ENCODE measurements around the gene CRACDL.

DNA sequence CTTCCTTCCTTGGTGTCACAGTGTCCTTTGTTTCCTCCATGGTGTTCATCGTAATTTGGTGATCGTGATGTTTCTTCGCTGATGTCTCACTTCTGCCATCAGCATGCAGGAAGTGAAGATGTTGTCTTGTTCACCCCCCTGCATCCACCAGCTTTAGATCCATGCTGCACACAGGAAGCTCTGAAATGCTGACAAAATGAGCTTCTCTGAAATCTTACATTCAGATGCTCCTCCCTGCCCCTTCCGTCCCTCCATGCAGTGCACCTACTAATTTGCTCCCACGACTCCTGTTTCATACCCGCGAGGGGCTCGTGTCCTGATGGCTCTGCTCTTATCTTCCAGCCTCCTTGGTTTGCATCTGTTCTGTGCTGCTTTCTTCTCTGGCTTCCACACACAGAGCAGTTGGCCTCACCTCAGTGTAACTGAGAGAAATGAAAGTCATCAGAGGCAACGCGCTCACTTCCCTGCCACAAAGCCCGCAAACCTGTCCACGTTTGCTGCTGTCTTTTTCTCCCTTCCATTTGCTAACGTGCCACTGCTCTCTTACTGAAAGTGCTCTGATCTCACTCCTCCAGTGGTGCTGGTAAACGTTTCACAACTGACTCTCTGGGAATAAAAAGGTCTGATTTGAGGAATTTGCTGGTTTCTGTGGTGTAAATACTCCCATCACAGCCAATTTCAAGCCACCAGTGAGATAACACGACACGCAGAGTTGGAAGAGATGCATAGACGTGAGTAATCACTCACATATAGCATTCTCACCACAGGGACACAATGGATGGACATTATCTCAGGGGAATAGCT is 164.1 kb downstream of the CRACDL start:
- TF ChIP-seq, protein P1, sequence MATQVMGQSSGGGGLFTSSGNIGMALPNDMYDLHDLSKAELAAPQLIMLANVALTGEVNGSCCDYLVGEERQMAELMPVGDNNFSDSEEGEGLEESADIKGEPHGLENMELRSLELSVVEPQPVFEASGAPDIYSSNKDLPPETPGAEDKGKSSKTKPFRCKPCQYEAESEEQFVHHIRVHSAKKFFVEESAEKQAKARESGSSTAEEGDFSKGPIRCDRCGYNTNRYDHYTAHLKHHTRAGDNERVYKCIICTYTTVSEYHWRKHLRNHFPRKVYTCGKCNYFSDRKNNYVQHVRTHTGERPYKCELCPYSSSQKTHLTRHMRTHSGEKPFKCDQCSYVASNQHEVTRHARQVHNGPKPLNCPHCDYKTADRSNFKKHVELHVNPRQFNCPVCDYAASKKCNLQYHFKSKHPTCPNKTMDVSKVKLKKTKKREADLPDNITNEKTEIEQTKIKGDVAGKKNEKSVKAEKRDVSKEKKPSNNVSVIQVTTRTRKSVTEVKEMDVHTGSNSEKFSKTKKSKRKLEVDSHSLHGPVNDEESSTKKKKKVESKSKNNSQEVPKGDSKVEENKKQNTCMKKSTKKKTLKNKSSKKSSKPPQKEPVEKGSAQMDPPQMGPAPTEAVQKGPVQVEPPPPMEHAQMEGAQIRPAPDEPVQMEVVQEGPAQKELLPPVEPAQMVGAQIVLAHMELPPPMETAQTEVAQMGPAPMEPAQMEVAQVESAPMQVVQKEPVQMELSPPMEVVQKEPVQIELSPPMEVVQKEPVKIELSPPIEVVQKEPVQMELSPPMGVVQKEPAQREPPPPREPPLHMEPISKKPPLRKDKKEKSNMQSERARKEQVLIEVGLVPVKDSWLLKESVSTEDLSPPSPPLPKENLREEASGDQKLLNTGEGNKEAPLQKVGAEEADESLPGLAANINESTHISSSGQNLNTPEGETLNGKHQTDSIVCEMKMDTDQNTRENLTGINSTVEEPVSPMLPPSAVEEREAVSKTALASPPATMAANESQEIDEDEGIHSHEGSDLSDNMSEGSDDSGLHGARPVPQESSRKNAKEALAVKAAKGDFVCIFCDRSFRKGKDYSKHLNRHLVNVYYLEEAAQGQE (IDR thresholded peaks at IDR 0.05; ENCODE audit: low read depth) = no peak
- TF ChIP-seq, protein P2, sequence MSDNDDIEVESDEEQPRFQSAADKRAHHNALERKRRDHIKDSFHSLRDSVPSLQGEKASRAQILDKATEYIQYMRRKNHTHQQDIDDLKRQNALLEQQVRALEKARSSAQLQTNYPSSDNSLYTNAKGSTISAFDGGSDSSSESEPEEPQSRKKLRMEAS (IDR thresholded peaks at IDR 0.05) = no peak
- TF ChIP-seq TAF1 (IDR thresholded peaks at IDR 0.05; ENCODE audit: low read depth) = no peak
- no peak for TF ChIP-seq EP300 (IDR thresholded peaks at IDR 0.05; ENCODE audit: borderline replicate concordance)
